ENCODE results near the gene PEX16.
"Not testable (repeated sequence)": the region's sequence is repeated elsewhere in the genome, so short reads cannot be mapped to it uniquely, and the experiment has no call there.

The PEX16 gene

DNA sequence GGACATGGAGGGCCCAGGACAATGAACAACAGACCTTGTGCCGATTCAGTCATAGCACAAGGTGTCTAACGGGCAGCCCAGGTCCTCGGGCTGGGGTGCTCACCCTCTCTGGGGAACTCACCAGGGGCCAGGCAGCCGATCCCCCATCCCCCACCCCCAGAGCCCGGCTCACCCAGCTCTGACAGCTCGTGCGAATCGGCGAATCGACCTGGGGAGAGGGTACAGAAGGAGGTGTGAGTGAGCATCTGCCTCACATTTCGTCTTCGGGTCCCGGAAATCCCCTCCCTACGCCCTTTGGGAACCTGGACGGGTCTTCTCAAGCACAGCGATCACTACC is 423 bp downstream of the PEX16 start:
- DNase-seq: no peak

DNA sequence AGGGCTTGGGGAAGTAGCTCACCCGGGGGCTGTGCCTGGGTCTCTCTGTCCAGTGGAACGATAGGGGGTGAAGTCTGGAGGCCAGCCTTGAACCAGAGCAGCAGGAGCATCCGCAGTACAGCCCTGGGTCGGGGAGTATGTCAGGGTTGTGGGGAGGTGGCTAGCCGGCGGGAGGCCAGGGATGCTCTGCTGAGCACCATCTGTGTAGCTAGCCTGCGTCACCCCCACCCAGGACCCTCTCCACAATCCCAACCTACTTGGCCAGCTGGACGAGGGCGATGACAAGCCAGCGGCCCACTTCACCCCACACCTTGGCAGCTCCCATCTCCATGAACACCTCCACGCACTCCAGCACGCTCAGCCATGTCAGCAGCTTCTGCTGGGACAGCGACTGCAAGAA is 2.2 kb downstream of the PEX16 start:
- no peak for DNase-seq

DNA sequence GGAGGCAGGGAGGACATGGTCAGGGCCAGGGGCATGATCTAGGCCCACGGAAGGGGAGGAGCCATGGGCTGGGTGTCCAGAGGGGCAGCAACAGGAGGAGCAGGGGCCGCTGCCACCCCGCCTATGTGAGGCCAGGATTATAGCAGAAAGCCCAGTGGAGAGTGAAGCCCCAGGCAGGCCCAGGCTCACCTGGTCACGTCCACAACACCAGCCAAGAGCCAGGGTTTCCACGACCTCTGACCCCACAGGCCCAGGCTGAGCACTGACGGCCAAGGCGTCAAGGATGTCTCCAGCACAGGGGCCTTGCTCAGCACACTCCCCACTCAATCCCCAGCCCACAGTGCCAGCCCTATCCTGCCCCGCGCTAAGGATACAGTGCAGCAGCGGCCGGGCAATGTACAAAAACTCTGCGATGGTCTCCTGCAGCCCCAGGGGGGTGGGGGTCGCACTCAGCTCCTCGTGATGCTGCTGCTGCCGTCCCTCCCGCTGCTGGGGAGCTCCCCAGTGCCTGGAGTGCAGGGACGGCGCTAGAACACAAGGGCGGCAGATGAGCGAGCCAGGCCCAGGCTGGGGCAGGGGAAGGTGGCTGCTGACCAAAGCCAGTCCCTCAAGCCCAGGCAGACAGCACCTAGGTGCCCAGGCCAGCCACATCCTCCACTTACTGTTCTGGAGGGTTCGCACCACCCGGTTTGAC is 3.6 kb downstream of the PEX16 start:
- no peak for DNase-seq

DNA sequence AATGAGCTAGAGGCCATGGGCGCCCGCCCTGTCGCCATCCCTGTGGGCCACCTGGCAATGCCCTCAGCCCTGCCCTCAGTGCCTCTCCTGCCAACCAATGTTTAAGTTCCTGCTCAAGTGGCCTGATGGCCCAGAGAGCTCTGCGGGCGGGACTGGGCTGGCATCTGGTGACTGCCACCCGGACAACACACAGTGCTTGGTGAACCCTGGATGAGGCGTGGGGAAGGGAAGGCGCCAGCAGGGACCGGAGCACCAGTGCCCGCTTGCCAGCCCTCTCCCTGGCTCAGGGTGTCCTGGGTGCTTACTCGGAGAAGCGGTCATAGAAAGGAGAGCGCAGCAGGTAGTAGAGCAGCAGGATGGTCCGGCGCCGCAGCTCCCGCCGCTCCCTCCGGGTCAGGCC is 4.2 kb downstream of the PEX16 start:
- no peak for DNase-seq

DNA sequence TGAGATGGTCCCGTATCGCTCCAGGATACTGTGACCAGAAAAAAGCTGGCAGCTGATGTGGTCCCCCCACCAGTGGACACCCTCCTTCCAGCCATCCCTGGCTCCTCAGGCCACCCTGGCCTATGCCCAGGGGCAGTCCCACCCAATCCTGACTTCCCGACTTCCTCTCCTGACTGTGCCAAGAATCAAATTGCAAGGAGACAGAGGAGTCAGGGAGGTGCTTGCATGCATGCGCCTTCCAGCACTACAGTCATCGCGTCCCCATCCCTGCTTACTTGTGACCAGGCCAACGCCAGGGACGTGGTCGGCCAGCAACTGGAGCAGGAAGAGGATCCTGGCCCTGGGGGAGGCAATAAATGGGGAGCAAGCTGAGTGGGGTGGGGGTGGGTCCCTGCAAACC is 7.1 kb downstream of the PEX16 start:
- DNase-seq: no peak

DNA sequence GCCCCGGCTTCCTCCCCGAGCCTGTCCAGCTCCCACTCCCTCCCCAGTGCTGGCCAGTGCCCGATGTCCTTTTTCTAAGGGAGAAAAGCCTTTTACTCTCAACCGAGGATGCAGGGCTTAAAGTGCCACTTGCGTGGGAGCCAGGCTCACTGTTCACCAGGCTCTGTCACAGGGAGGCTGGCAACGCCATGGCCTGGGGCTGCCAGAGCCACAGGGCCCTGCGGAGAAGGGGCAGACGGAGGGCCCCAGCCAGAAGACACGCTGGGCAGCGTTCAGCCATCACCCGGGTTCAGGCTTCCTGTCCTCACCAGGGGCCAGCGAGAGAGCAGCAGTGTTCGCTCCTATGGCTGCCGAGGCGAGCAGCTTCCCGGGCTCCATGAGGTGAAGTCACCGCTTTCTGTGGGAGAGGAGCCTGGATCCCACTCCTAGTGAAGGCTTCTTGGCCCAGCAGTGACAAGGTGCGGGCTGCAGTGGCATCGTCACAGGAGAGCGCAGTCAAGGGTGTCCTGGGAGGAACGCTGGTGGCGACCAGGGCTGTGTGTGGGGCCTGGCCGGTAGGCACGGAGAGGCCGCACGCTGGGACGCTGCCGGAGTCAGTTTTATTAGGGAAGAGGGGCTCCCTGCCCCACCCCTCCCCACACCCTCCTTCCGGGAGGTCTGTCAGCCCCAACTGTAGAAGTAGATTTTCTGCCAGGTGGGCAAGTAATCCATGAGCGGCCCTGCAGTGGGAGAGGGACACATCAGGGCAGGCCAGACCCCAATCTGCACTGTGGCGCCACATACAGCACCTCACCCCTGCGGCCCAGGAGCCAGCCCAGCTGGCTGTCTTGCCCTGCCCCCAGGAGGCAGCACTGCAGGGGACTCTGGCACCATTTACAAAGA is 7.8 kb downstream of the PEX16 start:
- no peak for DNase-seq

DNA sequence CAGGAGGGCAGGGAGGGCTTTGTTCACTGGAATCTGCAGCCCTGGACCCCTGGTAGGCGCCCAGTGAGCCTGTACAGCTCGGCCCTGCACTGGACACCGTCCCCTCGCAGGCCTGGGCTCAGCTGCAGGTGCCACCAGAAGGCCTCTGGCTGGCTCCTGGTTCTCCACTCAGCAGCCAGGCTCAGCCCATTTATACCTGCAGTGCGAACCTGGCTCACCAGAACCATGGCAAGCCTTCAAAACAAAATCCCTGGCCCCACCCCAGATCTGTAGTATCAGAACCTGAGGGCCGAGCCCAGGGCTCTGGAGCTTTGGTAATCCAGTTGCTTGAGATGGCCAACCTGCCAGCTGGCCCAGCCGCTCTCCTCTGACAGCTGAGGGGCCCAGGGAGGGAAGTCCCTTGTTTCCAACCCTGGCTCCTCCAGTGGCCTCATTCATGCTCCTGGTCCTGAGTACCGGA is 9.7 kb downstream of the PEX16 start:
- DNase-seq: no peak

DNA sequence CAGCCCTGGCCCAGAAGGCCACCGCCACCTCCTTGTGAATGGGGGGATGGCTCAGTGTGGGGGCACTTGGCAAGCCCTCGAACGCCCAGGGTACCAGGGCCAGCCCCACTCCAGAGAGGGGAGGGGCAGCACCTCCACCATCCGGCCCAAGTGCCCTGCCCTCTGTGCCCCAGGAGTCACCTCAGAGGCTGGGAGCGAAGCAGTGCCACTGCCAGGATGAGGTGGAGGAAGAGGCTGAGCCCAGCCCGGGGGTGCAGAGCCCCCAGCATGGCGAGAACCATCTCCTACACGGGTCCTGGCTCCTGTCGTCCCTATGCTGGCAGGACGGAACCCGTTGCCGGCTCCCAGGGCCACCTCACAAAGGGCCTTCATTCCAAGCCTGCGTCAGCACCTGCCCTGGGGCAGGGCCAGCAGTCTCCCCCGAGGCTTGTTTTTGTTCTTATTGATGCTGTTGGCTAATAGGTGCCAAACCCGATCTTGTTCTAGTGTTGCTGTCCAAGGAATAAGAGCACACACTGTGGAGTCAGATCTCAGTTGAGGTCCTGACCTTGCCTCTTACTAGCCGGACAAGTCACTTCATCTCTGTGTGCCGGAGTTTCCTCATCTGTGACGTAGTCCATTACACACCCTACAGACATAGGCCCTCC is 10.6 kb downstream of the PEX16 start, which contains the start of gene FREY1:
TSS of gene FREY1 (minus strand) at position 307 of the 647 bp plus-strand sequence. CDS start at position 281, 26 bp downstream.
- DNase-seq: no peak

DNA sequence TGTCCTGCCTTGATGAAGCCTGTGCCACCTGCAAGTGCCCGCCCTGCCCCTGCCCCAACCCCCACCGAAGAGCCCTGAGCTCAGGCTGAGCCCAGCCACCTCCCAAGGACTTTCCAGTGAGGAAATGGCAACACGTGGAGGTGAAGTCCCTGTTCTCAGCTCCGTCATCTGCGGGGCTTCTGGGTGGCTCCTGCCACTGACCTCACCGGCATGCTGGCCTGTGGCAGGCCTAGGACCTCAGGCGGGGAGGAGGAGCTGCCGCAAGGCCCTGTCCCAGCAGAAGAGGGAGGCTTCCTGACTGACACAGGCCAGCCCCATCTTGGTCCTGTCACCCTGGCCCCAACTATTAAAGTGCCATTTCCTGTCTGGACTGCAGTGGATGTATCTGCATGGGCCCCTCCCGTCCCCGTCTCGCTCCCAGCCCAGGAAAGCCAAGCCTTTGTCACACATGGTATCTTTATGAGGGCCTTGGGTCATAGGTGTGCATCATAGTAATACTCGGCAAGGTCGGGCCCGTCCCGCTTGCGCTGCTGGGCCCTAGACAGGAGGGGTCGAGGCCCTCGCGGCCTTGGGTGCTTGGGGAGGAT is 11.5 kb downstream of the PEX16 start:
- no peak for DNase-seq

DNA sequence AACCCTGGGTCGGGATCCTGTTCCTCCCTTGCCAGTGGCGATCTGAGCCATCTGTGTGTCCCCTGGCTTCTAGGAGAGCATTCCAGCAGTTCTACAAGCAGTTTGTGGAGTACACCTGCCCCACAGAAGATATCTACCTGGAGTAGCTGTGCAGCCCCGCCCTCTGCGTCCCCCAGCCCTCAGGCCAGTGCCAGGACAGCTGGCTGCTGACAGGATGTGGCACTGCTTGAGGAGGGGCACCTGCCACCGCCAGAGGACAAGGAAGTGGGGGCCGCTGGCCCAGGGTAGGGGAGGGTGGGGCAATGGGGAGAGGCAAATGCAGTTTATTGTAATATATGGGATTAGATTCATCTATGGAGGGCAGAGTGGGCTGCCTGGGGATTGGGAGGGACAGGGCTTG is 12.1 kb downstream of the PEX16 start:
- not testable (repeated sequence) for DNase-seq

DNA sequence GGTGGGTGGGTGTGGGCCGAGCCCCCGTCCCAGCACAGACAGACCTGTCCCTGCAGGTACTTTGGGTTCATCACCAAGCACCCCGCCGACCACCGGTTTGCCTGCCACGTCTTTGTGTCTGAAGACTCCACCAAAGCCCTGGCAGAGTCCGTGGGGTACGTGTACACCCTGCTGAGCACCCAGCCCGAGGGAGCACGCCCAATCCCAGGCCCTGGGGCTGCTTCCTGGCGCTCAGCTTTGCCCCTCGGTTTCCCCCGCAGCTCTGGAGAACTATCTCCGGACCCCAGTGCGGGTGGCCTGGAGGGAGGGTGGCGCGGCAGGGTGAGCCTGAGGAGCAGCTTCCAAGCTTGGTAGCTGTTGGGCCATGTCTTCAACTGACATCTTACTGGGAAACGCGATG is 12.6 kb downstream of the PEX16 start:
- no peak for DNase-seq

DNA sequence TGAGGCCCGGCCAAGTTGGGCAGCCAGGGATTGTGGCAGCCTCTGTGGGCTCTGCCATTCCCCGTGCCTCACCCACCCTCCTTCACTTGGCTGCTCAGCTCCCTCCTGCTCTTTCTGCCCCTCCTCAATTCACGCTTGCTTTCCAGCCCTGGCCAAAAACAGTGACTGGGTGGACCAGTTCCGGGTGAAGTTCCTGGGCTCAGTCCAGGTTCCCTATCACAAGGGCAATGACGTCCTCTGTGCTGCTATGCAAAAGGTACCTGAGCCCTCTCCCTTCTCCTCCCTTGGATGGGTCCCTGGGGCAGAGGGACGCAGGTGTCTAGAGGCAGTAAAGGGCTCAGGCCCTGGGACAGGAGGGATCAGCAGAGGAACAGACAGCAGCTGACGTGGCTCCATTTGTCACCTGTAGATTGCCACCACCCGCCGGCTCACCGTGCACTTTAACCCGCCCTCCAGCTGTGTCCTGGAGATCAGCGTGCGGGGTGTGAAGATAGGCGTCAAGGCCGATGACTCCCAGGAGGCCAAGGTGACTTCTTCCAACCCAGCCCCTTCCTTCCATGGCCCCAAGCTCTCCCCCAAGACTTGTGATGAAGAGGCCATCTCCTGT is 13.3 kb downstream of the PEX16 start:
- DNase-seq: no peak

DNA sequence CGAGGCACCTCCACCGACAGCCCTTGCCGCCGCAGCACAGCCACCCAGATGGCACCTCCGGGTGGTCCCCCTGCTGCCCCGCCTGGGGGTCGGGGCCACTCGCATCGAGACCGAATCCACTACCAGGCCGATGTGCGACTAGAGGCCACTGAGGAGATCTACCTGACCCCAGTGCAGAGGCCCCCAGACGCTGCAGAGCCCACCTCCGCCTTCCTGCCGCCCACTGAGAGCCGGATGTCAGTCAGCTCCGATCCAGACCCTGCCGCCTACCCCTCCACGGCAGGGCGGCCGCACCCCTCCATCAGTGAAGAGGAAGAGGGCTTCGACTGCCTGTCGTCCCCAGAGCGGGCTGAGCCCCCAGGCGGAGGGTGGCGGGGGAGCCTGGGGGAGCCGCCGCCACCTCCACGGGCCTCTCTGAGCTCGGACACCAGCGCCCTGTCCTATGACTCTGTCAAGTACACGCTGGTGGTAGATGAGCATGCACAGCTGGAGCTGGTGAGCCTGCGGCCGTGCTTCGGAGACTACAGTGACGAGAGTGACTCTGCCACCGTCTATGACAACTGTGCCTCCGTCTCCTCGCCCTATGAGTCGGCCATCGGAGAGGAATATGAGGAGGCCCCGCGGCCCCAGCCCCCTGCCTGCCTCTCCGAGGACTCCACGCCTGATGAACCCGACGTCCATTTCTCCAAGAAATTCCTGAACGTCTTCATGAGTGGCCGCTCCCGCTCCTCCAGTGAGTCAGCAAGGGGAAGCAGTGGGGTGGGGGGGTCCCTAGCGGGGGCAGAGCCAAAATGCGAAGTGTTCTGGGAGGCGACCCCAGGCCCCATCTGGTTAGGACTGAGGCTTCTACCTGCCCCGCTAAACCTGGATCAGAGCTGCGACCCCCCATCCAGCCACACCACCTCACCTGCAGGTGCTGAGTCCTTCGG is 15.0 kb downstream of the PEX16 start:
- no peak for DNase-seq

DNA sequence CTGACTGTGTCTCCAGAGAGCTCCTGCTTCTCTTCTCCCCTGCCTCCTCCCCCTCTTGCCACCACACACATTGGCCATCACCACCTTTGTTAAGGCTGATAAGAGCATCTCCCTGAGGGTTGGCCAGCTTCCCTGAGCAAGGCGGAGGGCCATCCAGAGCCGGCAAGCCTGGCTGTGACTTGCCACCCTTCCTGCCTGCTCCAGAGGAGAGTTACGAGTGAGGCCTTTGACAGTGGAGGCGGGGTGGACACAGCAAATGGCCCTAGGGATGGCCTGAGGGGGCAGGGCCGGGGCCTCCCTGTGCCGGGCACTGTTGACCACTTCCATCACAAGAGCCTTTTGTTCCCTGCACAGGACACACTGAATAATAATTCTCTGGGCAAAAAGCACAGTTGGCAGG is 16.1 kb downstream of the PEX16 start:
- no peak for DNase-seq

DNA sequence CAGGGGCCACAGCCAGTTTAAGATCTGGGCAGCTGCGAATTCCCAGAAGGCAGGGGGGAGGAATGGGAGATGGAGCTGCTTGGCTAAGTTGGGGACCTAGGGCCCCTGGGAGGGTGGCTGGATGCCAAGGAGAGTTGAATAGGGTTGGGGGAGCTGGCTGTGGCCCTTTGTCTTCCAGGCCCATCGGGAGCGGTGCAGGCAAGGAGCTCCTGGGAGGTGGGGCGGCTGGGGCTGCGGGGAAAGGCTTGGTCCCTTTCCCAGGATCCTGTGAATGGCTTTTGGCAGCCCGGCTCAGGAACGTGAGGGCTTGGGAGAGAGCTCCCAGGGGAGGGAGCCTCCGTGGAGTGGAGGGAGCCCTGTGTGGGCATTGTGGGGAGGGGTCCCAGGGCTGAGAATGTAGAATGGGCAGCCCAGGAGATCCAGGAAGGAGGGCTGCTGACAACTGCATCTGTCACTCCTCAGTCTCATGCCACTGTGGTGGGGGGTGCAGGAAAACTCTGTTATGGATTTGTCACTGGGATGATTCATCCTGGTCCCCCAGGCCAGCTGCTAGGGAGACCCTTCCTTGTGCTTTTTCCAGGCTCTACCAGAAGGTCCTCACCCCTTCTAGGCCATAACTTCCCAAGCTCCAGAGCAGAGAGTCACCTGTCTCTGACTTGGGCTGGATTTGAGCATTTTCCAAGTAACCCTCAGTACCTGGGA is 16.6 kb downstream of the PEX16 start:
- no peak for DNase-seq

DNA sequence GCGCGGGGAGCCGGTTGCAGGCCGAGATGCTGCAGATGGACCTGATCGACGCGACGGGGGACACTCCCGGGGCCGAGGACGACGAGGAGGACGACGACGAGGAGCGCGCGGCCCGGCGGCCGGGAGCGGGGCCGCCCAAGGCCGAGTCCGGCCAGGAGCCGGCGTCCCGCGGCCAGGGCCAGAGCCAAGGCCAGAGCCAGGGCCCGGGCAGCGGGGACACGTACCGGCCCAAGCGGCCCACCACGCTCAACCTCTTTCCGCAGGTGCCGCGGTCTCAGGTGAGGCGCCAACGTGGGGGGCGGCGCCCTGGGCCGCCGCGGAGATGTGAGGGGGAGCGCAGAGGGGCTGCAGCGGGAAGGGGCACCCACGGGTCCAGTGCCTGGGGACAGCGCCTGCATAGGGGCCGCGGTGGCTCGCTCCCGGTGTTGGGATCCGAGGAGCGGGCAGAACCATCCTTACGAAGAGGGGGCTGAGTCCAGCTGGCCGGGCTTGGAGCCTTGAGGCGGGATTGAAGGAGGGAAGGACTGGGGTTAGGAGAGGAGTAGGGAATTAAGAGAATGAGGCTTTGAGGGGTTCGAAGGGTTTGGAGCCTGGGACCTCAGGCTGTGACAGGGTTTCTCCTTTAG is 17.4 kb downstream of the PEX16 start:
- not testable (repeated sequence) for DNase-seq

DNA sequence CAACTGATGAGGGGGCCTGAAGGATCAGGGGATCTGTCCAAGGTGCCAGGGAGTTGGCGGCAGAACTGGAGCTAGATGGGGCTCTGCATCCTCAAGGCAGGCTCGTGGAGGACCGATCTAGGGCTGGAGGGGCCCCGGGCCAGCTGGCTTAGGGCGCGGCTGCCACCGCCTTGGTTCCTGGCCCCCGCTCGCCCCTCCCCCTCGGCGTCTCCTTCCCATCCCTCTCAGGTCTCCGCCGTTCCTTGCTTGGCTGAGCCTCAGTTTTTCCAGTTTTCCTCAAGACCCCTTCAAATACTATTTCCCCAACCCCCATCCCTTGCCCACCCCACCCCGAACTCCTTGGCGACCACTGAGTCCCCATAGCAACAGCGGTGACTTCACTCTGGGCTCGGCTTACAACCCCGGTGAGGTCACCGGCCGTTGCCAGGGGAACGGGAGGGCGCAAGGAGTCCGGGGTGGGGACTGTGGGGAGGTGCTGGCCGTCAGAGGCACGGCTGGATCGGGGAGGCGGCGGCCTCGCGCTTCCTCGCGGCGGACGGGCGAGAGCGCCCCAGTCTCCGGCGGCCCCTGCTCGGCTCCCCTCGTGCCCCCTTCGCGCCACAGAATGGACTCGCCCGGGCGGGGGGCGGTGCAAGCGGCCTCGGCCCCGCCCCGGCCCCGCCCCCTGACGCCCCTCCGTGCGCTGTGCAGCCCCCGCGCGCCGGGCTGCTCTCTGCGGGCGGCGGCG is 18.1 kb downstream of the PEX16 start:
- peak; percentile 39 to 60 for DNase-seq

DNA sequence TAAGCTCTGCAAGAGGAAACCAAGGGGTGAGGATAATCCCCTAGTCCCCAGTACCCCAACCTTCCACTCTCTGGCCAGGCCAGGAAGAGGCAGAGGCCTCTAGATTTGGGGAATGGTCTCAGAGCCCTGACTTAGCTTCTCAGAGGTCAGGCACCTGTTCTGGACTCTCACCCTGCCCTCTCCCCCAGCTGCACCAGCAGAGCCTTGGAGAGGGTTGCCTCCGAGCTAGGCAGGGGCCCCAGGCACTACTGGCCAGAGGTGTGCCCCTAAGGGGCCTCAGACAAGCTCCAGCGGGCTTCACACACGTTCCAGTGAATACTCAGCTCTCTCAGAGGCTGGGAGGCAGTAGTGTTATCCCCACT is 18.6 kb downstream of the PEX16 start:
- DNase-seq: no peak

DNA sequence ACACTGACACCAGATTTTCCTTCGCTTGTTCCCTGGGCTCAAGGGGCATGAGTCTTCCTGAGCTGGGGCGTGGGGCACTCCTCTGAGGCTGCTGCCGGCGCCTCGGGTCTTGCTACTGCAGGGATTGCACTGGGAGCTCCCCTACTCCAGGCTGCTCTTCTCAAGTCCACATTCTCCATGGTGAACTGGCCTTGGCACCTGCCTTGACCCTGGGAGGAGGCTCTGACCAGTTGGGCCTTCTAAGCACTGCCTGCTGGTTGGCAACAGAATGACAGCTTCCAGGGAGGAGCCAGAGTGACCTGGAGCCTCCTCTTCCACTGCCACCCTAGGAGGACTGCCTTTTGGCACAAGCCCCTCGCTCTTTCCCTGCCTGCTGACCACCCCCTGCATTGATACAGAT is 20.1 kb downstream of the PEX16 start:
- DNase-seq: no peak

DNA sequence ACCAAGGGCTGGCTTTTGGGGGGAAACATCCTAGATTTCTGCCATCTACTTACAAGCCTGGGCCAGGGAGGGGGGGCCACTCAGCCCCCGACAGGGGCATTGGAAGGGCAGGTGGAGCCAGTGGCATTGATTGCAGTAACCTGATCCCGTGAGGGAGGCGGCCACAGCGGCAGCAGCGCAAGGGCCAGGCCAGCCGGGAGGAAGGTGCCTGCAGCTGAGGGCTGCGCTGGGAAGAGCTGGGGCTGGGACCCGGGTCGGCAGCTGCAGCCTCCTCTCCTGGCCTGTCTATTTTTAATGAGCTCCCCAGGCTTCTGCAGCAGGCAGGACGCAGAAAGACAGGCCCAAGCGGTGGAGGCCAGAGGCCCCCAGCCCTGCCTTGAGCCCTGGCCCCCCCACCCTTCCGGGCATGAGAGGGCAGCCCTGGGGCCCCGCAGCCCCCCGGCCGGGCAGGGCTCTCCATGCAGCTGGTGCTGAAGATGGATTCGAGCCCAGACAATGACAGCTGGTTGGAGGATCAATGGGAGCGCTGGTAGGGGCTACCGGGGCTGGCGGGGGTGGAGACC is 21.2 kb downstream of the PEX16 start:
- no peak for DNase-seq
